Hepatocyte (in vitro differentiated cells): ENCODE results near the gene RHCG.

Experiments used
- CTCF ChIP-seq: fragments of 200-600 bp; sonication (generic); IDR thresholded peaks from 2 replicates; pipeline ENCODE4 v1.5.1; 2016; ENCODE audit warnings: antibody characterized with exemption, mild to moderate bottlenecking; ENCODE audit not compliant: poor library complexity
- EZH2 ChIP-seq: fragments of 200-600 bp; sonication (generic); IDR thresholded peaks from 2 replicates; pipeline ENCODE4 v1.6.1; 2016; ENCODE audit warnings: antibody characterized with exemption, mild to moderate bottlenecking, borderline replicate concordance
- EZH2phosphoT487 ChIP-seq: fragments of 200-600 bp; sonication (generic); IDR thresholded peaks from one replicate; pipeline ENCODE4 v1.6.1; 2018; ENCODE audit warnings: antibody characterized with exemption, mild to moderate bottlenecking, low read depth, moderate library complexity; ENCODE audit not compliant: unreplicated experiment, severe bottlenecking

- TF ChIP-seq CTCF, result no peak
- no peak for TF ChIP-seq EZH2
- TF ChIP-seq EZH2phosphoT487, result no peak
Observed at GRCh38 chr15:89435362-89435761, 61.0 kb downstream of the RHCG start.
